ENCODE measurements around the gene GPT2.

DNA sequence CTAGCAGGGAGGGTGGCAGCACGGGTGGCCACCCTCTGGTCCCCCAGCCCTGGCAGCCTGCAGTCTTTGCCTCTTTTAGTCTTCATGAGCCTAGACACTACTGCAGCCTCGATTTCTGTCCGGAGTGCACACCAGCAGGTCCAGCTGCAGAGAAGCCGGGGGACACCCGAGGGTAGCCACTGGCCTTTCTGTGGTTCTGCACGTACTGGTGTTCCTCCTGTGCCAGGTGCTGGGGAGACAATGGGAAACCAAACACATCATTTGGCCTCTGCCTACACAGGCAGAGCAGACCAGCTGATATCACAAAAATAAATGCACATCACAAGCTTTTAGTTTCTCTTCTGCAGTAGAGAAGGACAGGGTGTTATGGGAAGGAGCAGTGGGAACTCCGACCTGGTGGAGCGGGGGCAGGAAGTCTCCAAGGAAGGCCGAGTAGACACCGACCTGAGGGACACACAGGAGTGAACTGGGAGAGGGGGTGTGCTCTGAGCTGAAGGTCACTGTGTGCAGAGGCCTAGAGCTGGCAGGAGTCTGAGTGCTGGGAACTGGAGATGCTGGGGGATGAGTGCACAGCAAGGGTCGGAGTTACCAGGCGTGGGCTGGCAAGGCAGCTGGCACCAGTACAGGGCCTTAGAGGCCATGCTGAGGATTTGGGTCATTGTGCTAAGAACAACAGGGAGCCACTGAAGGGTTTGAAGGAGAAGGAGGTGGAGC lies 23.1 kb downstream of the GPT2 start:
- TF ChIP-seq TAF1 (IDR thresholded peaks at IDR 0.05; ENCODE audit: low read depth, low read length) (no peak), POLR2A (IDR thresholded peaks at IDR 0.05; ENCODE audit: low read depth, low read length) (no peak), POLR2AphosphoS5 (IDR thresholded peaks at IDR 0.05; ENCODE audit: low read depth, low read length) (no peak), PAX5 (IDR thresholded peaks at IDR 0.05; ENCODE audit: insufficient read depth, low read length, severe bottlenecking) (no peak), SPI1 (IDR thresholded peaks at IDR 0.05; ENCODE audit: low read depth, low read length) (no peak)

Measured in GM12891 (cell line).